Measurements from ENCODE around the gene MRM2.

DNA sequence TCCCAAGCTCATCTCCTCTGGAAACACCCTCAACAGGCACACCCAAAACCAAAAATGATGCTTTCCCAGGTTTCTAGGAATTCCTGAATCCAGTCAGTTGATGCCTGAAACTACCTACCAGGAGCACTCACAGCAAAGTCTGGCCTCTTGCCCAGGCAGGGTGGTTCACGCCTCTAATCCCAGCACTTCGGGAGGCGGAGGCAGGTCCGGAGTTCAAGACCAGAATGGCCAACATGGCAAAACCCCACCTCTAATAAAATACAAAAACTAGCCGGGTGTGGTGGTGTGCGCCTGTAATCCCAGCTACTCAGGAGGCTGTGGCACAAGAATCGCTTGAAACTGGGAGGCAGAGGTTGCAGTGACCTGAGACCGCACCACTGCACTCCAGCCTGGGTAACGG, 11.1 kb downstream of the MRM2 start:
- no peak for TF ChIP-seq JUN (IDR thresholded peaks at IDR 0.05)
- no peak for TF ChIP-seq MAFK (IDR thresholded peaks at IDR 0.05; ENCODE audit: partially characterized antibody)
- TF ChIP-seq, protein P1, sequence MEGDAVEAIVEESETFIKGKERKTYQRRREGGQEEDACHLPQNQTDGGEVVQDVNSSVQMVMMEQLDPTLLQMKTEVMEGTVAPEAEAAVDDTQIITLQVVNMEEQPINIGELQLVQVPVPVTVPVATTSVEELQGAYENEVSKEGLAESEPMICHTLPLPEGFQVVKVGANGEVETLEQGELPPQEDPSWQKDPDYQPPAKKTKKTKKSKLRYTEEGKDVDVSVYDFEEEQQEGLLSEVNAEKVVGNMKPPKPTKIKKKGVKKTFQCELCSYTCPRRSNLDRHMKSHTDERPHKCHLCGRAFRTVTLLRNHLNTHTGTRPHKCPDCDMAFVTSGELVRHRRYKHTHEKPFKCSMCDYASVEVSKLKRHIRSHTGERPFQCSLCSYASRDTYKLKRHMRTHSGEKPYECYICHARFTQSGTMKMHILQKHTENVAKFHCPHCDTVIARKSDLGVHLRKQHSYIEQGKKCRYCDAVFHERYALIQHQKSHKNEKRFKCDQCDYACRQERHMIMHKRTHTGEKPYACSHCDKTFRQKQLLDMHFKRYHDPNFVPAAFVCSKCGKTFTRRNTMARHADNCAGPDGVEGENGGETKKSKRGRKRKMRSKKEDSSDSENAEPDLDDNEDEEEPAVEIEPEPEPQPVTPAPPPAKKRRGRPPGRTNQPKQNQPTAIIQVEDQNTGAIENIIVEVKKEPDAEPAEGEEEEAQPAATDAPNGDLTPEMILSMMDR (IDR thresholded peaks at IDR 0.05): no peak
- no peak for TF ChIP-seq ESRRA (IDR thresholded peaks at IDR 0.05; ENCODE audit: borderline replicate concordance, low read length)
- TF ChIP-seq, protein P2, sequence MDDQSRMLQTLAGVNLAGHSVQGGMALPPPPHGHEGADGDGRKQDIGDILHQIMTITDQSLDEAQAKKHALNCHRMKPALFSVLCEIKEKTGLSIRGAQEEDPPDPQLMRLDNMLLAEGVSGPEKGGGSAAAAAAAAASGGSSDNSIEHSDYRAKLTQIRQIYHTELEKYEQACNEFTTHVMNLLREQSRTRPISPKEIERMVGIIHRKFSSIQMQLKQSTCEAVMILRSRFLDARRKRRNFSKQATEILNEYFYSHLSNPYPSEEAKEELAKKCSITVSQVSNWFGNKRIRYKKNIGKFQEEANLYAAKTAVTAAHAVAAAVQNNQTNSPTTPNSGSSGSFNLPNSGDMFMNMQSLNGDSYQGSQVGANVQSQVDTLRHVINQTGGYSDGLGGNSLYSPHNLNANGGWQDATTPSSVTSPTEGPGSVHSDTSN (IDR thresholded peaks at IDR 0.05): no peak

Measured in A549 (cell line).